NOMO-1 (cell line): ENCODE results near the gene SDK1.

Experiments used
- DNase-seq, 2 experiments: peaks; one replicate each; lab custom pipeline; 2025; ENCODE audit not compliant: unreplicated experiment in 2 of 2; lab: John Stamatoyannopoulos, UW

Gene SDK1

GRCh38 chr7:3504384-3504783 is 203.3 kb downstream of the SDK1 start:
- no peak for DNase-seq

DNA sequence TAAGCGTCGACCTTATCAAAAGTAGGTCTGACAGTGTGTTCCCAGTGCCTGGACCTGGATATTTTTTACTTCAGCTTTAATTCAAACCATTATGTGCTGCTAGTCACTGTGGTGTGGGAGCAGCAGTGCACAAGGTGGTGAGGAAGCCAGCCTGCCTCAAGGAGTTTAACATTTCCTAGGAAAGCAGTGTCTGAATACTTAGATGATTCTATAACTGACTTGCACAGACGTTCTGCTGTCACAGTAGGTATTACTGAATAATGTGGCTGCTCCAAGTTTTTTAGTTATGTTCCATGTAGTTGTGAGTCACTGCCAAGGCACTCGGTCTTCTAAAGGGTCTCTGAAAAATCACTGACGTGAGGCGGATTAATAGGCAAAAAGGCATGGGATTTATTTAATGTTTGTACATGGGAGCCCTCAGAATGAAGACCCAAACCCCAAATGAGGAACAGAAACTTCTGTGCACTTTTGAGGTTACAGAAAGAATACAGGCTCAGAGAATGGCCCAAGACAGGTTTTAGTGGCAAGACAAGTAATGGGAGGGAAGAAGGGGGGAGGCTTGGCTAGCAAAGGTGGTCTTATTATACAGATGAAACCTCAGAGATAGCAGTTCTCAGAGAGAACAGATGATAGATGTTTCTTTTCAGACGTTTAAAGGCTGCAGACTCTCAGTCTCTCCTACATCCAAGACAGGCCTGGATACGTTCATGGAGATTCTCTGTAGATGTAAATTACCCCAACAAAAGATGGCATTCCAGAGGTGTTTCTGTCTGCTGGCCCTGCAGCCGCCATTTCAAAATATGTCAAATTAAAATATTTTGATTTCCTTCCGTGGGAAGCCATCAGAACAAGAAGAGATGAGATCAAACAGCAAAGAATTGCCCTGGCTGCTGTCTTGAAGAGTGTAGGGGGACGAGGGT is 209.3 kb downstream of the SDK1 start:
- DNase-seq = peak; percentile 66 to 70

DNA sequence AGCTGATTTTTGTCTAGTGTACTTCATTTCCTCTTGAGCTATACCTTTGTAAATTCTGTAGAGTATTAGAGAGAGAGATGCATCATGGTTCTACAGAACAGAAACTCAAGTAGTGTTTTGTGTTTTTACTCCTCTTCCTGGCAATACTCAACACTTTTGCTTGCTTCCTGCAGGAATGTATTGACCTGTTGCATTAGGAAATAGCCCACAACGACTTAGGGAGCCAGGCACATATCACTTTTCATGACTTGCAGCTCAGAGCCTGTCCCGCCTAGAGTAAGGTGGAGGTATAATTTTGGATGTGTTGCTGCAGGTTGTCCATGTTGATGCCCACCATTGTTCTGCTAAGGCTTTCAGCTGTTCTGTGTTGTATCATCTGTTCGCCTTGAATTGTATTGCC is 216.3 kb downstream of the SDK1 start:
- DNase-seq = no peak

DNA sequence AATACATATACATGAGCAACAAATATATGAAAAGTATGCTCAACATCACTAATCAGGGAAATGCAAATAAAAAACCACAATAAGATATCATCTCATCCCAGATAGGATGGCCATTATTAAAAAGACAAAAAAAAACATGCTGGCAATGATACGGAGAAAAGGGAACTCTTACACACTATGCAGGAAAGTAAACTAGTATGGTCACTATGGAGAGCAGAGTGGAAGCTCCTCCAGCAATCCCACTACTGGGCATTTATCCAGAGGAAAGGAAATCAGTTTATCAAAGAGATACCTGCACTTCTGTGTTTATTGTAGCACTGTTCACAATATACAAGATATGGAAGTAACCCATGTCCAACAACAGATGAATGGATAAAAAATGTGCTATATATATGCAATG is 217.5 kb downstream of the SDK1 start:
- DNase-seq = no peak

GRCh38 chr7:3520206-3520605 is 219.2 kb downstream of the SDK1 start:
- no peak for DNase-seq

- no peak for DNase-seq
Measured at GRCh38 chr7:3527496-3528124, 226.6 kb downstream of the SDK1 start.

GRCh38 chr7:3533040-3533439 is 232.0 kb downstream of the SDK1 start:
- no peak for DNase-seq

DNA sequence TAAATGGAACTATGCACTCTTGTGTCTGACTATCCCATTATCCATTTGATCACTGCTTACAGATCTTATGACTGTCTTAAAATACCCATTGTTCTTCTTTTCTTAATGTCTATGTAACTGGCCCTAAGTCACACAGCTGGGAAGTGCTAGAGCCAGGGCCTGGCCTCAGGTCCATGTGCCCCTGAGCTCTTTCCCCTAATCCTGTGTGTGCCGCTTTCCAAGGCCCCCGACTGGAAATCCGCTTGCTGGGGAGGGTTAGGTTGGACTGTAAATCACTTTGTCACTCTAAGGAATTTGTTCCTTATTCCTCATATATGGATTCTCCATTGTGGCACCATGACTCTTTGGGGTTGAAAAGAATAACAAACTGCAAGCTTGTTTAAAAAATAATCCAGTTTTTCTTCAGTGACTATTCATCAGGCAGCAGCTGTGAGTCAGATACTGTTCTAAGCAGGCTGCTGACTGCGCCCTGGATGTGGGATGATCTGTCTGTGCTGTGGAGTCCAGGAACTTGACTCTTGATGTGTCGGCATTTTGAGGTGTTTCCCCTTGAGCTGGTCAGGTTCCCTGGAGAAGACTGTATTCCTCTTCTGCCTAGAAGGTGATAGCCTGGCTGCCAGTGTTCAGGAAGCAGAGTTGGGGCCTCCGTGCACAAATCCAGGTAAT is 236.3 kb downstream of the SDK1 start:
- no peak for DNase-seq

GRCh38 chr7:3538041-3538440 is 237.0 kb downstream of the SDK1 start:
- DNase-seq = no peak

- no peak for DNase-seq
Measured at GRCh38 chr7:3540456-3541220, 239.6 kb downstream of the SDK1 start.

DNA sequence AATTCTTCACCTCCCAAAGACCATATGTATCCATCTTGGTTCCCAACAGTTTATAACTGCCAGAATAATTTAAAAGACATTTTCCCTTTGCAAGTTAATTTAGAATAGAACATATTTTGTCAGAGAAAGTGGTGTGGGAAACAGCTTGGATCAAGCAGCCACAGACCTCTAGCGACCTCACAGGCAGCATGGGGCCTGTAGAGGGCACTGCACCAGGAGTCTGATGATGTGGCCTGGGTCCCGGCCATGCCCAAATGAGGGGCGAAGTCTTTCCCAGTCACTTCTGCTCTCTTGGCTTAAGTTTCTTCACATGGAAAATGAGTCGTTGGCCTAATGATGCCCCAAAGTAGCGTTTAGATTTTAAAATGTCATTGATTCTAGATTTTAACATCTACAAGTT is 243.2 kb downstream of the SDK1 start:
- no peak for DNase-seq

DNA sequence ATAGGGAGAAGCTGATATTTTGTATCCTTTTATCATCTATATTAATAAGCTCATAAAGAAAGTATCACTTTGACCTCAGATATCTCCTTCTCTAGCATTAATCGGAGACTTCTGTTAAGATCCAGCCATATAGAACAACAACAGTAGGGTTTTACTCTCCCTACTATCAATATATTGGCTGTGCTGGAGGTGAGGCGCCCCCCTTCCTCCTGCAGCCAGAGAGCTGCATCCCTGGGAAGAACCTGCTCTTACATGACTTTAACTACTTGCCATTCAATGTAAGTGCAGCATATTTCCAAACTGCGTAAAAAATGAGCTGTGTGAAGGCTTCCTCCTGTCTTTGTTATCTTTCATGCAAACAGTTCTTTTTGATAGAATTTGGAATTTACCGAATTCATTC is 247.8 kb downstream of the SDK1 start:
- DNase-seq = no peak

GRCh38 chr7:3549601-3550000 is 248.5 kb downstream of the SDK1 start:
- DNase-seq = no peak

DNA sequence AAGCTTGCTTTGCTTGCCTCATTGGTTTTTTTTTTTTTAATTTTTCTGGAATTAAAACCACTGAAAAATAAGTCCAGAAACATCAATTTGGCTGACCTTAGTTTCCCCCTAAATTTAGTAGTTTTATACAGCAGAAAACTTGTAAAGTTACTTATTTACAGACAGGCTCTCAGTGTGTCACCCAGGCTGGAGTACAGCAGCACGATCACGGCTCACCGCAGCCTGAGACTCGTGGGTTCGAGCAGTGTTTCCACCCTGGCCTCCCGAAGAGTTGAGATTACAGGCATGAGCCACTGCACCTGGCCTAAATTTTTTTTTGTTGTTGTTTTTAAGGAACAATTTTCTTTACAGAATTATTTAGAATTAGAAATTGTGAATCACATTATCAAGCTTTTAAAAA is 250.5 kb downstream of the SDK1 start:
- no peak for DNase-seq

- peak; percentile 50 to 87 for DNase-seq
Measured at GRCh38 chr7:3552499-3552898, 251.4 kb downstream of the SDK1 start.

- DNase-seq = no peak
Measured at GRCh38 chr7:3558400-3558799, 257.3 kb downstream of the SDK1 start.

GRCh38 chr7:3559278-3559677 is 258.2 kb downstream of the SDK1 start:
- peak; percentile 12 to 81 for DNase-seq

- no peak for DNase-seq
Measured at GRCh38 chr7:3560495-3560894, 259.4 kb downstream of the SDK1 start.

DNA sequence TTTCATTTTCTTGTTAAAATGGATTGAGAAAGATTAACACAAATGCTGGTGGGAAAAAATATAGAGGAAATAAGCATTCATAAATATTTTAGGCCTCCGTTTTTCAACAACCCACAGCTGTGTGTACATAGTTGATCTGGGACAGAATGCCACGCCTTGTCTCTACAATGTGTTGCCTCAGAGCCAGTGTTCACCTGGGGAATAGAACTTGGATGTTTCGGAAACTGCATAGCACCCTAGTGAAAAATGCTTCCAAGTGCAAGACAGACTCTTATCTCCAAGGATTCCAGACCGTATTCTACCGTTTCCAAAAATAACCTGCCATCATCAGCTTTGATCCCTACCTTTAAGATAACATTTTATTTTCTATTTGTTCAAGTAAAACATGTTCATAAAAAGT is 260.9 kb downstream of the SDK1 start:
- DNase-seq = no peak

GRCh38 chr7:3564231-3564630 is 263.2 kb downstream of the SDK1 start:
- no peak for DNase-seq

GRCh38 chr7:3568516-3568915 is 267.5 kb downstream of the SDK1 start:
- no peak for DNase-seq
